ENCODE data around the gene IL36A.

The IL36A gene

GRCh38 chr2:112989611-112990010 lies 15.6 kb upstream of the IL36A start:
- no peak for TF ChIP-seq GATA2 (IDR thresholded peaks at IDR 0.05; ENCODE audit: low read depth, low read length)
- no peak for TF ChIP-seq GATA3 (IDR thresholded peaks at IDR 0.05; ENCODE audit: low read depth, low read length)

GRCh38 chr2:112993831-112994230 lies 11.4 kb upstream of the IL36A start:
- no peak for TF ChIP-seq GATA2 (IDR thresholded peaks at IDR 0.05; ENCODE audit: low read depth, low read length)
- TF ChIP-seq GATA3 (IDR thresholded peaks at IDR 0.05; ENCODE audit: low read depth, low read length), result no peak

GRCh38 chr2:112994648-112995047 lies 10.6 kb upstream of the IL36A start:
- no peak for TF ChIP-seq GATA3 (IDR thresholded peaks at IDR 0.05; ENCODE audit: low read depth, low read length)
- TF ChIP-seq GATA2 (IDR thresholded peaks at IDR 0.05; ENCODE audit: low read depth, low read length), result no peak

GRCh38 chr2:112995346-112995920 lies 9.8 kb upstream of the IL36A start:
- TF ChIP-seq GATA3 (IDR thresholded peaks at IDR 0.05; ENCODE audit: low read depth, low read length) (no peak), GATA2 (IDR thresholded peaks at IDR 0.05; ENCODE audit: low read depth, low read length) (no peak)

GRCh38 chr2:112996635-112997034 lies 8.6 kb upstream of the IL36A start:
- TF ChIP-seq GATA3 (IDR thresholded peaks at IDR 0.05; ENCODE audit: low read depth, low read length) (no peak), GATA2 (IDR thresholded peaks at IDR 0.05; ENCODE audit: low read depth, low read length) (no peak)

GRCh38 chr2:112997151-112997550 lies 8.1 kb upstream of the IL36A start:
- TF ChIP-seq GATA3 (IDR thresholded peaks at IDR 0.05; ENCODE audit: low read depth, low read length), result no peak
- TF ChIP-seq GATA2 (IDR thresholded peaks at IDR 0.05; ENCODE audit: low read depth, low read length), result no peak

- TF ChIP-seq GATA3 (IDR thresholded peaks at IDR 0.05; ENCODE audit: low read depth, low read length), result no peak
- TF ChIP-seq GATA2 (IDR thresholded peaks at IDR 0.05; ENCODE audit: low read depth, low read length), result no peak
Measured at GRCh38 chr2:113000436-113000835, 4.8 kb upstream of the IL36A start.

- no peak for TF ChIP-seq GATA2 (IDR thresholded peaks at IDR 0.05; ENCODE audit: low read depth, low read length)
- no peak for TF ChIP-seq GATA3 (IDR thresholded peaks at IDR 0.05; ENCODE audit: low read depth, low read length)
Measured at GRCh38 chr2:113002677-113003076, 2.6 kb upstream of the IL36A start.

- TF ChIP-seq GATA2 (IDR thresholded peaks at IDR 0.05; ENCODE audit: low read depth, low read length) (no peak), GATA3 (IDR thresholded peaks at IDR 0.05; ENCODE audit: low read depth, low read length) (no peak)
Measured at GRCh38 chr2:113007250-113007649, 2.0 kb downstream of the IL36A start.

- TF ChIP-seq GATA2 (IDR thresholded peaks at IDR 0.05; ENCODE audit: low read depth, low read length), result no peak
- no peak for TF ChIP-seq GATA3 (IDR thresholded peaks at IDR 0.05; ENCODE audit: low read depth, low read length)
Measured at GRCh38 chr2:113009622-113010021, 4.4 kb downstream of the IL36A start.

- no peak for TF ChIP-seq GATA3 (IDR thresholded peaks at IDR 0.05; ENCODE audit: low read depth, low read length)
- TF ChIP-seq GATA2 (IDR thresholded peaks at IDR 0.05; ENCODE audit: low read depth, low read length), result no peak
Measured at GRCh38 chr2:113010088-113010487, 4.8 kb downstream of the IL36A start.

- TF ChIP-seq GATA3 (IDR thresholded peaks at IDR 0.05; ENCODE audit: low read depth, low read length), result no peak
- no peak for TF ChIP-seq GATA2 (IDR thresholded peaks at IDR 0.05; ENCODE audit: low read depth, low read length)
Measured at GRCh38 chr2:113011108-113011507, 5.8 kb downstream of the IL36A start.

GRCh38 chr2:113012436-113013335 lies 7.4 kb downstream of the IL36A start:
- no peak for TF ChIP-seq GATA3 (IDR thresholded peaks at IDR 0.05; ENCODE audit: low read depth, low read length)
- TF ChIP-seq GATA2 (IDR thresholded peaks at IDR 0.05; ENCODE audit: low read depth, low read length), result no peak

- TF ChIP-seq GATA3 (IDR thresholded peaks at IDR 0.05; ENCODE audit: low read depth, low read length), result no peak
- TF ChIP-seq GATA2 (IDR thresholded peaks at IDR 0.05; ENCODE audit: low read depth, low read length), result no peak
Measured at GRCh38 chr2:113013336-113013661, 8.0 kb downstream of the IL36A start.

GRCh38 chr2:113014067-113014466 lies 8.8 kb downstream of the IL36A start:
- TF ChIP-seq GATA2 (IDR thresholded peaks at IDR 0.05; ENCODE audit: low read depth, low read length) (no peak), GATA3 (IDR thresholded peaks at IDR 0.05; ENCODE audit: low read depth, low read length) (no peak)
